ENCODE data around the gene PARD3B. TPM values are rescaled to one million over a fixed set of nuclear protein-coding genes. Genes with fewer than 3 reads are reported as not detected.

PARD3B gene
- total and polyA plus RNA-seq, 2 experiments from 2014 or later = 4.3 to 8.5 TPM

- H3K36me3 ChIP-seq = no peaks in the 10 kb centered on the region
- no peaks in the 10 kb centered on the region for H3K9me3 ChIP-seq (ENCODE audit: low read depth)
- H3K27ac ChIP-seq = no peak overlapping the region
- H3K4me1 ChIP-seq (ENCODE audit: low read depth) = no peaks in the 10 kb centered on the region
- TF ChIP-seq CTCF (IDR thresholded peaks at IDR 0.05; ENCODE audit: low read depth, low read length) = no peak
- no peak for DNase-seq (ENCODE audit: low read depth in 1 of 2, low spot score in 1 of 2)
- no peaks in the 10 kb centered on the region for H3K27me3 ChIP-seq
- H3K4me3 ChIP-seq = no peak overlapping the region
Observed at GRCh38 chr2:205531489-205532148, 986.3 kb downstream of the PARD3B start.

DNA sequence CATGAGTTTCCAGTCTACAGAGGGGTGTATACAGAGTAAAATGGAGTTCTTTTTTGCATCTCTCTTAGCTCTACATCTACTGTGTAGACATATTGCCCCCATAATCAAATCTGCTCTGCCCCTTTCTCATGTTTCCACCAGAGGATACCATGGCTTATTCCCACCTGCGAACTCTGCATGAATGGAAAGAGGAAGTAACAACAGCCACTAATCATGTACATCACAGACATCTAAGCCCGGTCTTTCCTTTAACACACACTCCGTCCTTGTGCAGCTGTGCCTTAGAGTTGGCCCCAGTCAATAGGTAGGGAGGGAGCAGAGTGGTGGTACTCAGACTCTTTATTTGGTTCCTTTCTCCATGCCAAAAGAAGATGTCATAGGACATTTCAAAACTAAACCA lies 989.7 kb downstream of the PARD3B start:
- no peak for TF ChIP-seq CTCF (IDR thresholded peaks at IDR 0.05; ENCODE audit: low read depth, low read length)
- no peaks in the 10 kb centered on the region for H3K36me3 ChIP-seq
- H3K27ac ChIP-seq = no peak overlapping the region
- no peak overlapping the region for H3K4me3 ChIP-seq
- no peaks in the 10 kb centered on the region for H3K9me3 ChIP-seq (ENCODE audit: low read depth)
- no peaks in the 10 kb centered on the region for H3K27me3 ChIP-seq
- DNase-seq (ENCODE audit: low read depth in 1 of 2, low spot score in 1 of 2) = no peak
- no peaks in the 10 kb centered on the region for H3K4me1 ChIP-seq (ENCODE audit: low read depth)

DNA sequence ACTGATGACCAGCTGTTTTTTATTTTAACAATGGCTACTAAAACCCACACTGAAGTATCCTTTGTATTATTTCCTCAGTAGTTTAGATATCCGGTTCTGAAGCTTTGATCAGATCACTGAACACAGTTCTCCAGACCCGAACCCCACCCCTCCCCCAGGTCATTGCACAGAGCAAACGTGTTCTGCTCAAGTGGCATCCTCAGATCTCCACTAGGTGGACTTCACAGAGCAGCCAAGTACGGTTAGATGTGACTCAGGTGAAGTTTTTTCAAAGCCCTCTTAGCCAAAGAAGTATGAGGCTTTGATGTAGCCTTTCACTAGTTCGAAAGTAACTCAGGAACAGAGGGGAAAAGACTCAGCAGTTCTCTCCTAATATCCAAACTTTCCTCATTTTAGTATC lies 994.3 kb downstream of the PARD3B start:
- H3K9me3 ChIP-seq (ENCODE audit: low read depth) = no peaks in the 10 kb centered on the region
- H3K27ac ChIP-seq = no peak overlapping the region
- no peak overlapping the region for H3K4me3 ChIP-seq
- no peaks in the 10 kb centered on the region for H3K27me3 ChIP-seq
- TF ChIP-seq CTCF (IDR thresholded peaks at IDR 0.05; ENCODE audit: low read depth, low read length) = no peak
- peaks cover 5% of the 10 kb centered on the region for H3K4me1 ChIP-seq (ENCODE audit: low read depth)
- H3K36me3 ChIP-seq = no peaks in the 10 kb centered on the region
- no peak for DNase-seq (ENCODE audit: low read depth in 1 of 2, low spot score in 1 of 2)

DNA sequence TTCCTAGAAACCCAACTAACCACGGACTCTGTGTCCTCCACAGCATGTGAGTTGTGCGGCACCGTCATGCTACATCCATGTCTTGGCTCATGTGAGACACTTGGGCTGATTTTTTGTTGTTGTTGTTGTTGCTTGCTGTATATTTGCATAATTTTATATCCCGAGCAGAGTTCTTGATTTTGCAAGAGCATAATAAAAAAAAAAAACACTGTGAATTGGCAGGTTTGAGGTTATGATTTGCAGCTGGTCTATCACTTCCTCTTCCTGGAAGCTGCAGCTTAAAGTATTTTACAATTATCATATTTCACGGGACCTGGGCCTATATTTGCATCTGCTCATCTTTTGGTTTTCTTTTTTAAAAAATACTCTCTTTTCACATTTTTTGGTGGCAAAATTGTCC lies 994.8 kb downstream of the PARD3B start:
- H3K4me3 ChIP-seq = no peak overlapping the region
- H3K27me3 ChIP-seq = no peaks in the 10 kb centered on the region
- DNase-seq (ENCODE audit: low read depth in 1 of 2, low spot score in 1 of 2) = no peak
- no peaks in the 10 kb centered on the region for H3K36me3 ChIP-seq
- no peak for TF ChIP-seq CTCF (IDR thresholded peaks at IDR 0.05; ENCODE audit: low read depth, low read length)
- peaks cover 5% of the 10 kb centered on the region for H3K4me1 ChIP-seq (ENCODE audit: low read depth)
- H3K27ac ChIP-seq = no peak overlapping the region
- H3K9me3 ChIP-seq (ENCODE audit: low read depth) = no peaks in the 10 kb centered on the region

- no peak for TF ChIP-seq CTCF (IDR thresholded peaks at IDR 0.05; ENCODE audit: low read depth, low read length)
- DNase-seq (ENCODE audit: low read depth in 1 of 2, low spot score in 1 of 2) = no peak
- no peak overlapping the region for H3K27ac ChIP-seq
- no peaks in the 10 kb centered on the region for H3K36me3 ChIP-seq
- no peaks in the 10 kb centered on the region for H3K27me3 ChIP-seq
- H3K9me3 ChIP-seq (ENCODE audit: low read depth) = no peaks in the 10 kb centered on the region
- peaks cover 16% of the 10 kb centered on the region for H3K4me1 ChIP-seq (ENCODE audit: low read depth)
- H3K4me3 ChIP-seq = no peak overlapping the region
Observed at GRCh38 chr2:205543262-205543843, 998.1 kb downstream of the PARD3B start.
